ENCODE data around the gene MATR3.

DNA sequence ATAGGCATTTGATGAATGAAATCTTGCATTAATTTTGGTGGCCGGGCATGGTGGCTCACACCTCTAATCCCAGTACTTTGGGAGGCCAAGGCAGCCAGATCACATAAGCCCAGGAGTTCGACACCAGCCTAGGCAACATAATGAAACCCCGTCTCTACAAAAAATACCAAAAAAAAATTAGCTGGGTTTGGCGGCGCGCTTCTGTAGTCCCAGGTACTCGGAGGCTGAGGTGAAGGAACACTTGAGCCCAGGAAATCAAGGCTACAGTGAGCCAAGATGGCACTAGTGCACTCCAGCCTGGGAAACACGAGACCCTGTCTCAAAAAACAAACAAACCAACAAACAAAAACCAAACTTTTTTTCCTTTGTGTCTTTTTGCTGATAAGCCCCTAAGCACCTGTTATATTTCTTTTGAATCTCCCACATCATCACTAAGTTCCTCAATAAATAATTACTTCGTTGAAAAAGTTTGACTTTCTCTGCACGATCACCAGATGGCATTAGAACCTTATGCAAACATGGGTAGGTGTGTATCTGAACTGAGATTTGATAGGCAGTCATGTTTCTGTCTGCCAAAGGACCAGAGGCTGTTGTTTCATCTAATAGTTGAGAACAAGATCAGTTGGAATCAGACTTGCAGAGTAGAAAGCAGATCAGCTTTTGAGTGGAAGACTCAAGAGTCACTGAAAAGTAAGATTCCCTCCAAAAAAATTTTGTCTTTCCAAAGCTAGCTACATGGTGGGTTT is 5.5 kb upstream of the MATR3 start:
- TF ChIP-seq, protein P1, sequence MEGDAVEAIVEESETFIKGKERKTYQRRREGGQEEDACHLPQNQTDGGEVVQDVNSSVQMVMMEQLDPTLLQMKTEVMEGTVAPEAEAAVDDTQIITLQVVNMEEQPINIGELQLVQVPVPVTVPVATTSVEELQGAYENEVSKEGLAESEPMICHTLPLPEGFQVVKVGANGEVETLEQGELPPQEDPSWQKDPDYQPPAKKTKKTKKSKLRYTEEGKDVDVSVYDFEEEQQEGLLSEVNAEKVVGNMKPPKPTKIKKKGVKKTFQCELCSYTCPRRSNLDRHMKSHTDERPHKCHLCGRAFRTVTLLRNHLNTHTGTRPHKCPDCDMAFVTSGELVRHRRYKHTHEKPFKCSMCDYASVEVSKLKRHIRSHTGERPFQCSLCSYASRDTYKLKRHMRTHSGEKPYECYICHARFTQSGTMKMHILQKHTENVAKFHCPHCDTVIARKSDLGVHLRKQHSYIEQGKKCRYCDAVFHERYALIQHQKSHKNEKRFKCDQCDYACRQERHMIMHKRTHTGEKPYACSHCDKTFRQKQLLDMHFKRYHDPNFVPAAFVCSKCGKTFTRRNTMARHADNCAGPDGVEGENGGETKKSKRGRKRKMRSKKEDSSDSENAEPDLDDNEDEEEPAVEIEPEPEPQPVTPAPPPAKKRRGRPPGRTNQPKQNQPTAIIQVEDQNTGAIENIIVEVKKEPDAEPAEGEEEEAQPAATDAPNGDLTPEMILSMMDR (IDR thresholded peaks at IDR 0.05), result peak in 4 of 6 experiments; percentile 17 to 24 (median 22)
- TF ChIP-seq POLR2A (IDR thresholded peaks at IDR 0.05), result no peak

Measured in thyroid gland (tissue), 4 donors.